Spleen (tissue), 7 donors: ENCODE measurements around the gene VKORC1L1.
"Not testable (repeated sequence)": the region's sequence is repeated elsewhere in the genome, so short reads cannot be mapped to it uniquely, and the experiment has no call there.

ENCODE experiments used
- POLR2A ChIP-seq, 3 donors: fragments of 450-650 bp; IDR thresholded peaks; one replicate each; pipeline ENCODE4 v1.5.1; 2017; ENCODE audit warnings: antibody characterized with exemption in 3 of 3, mild to moderate bottlenecking in 1 of 3
- TF ChIP-seq, protein P1 (sequence below), 11 experiments: fragments of 200-600 bp in 7 of 11; fragments of 450-650 bp in 4 of 11; sonication (generic) in 4 of 11; IDR thresholded peaks in 8 of 11; conservative IDR thresholded peaks in 3 of 11; 1 replicate in 7 of 11; 2 replicates in 4 of 11; pipeline versions ENCODE4 v1.4.0 to v1.8.0; 2016 to 2021; ENCODE audit warnings: antibody characterized with exemption in 11 of 11, inconsistent platforms in 4 of 11, mild to moderate bottlenecking in 1 of 11
- donor health status: DM: no; HTN: no; CAD: no; lungs with moderate emphysema.
- donor health status: DM: no; HTN: no; CAD: no.
- donor health status: DM: no; HTN: no; CAD: no.

GRCh38 chr7:65994984-65995383 lies 122.1 kb downstream of the VKORC1L1 start:
- not testable (repeated sequence) for TF ChIP-seq POLR2A (IDR thresholded peaks at IDR 0.05)
- TF ChIP-seq, protein P1, sequence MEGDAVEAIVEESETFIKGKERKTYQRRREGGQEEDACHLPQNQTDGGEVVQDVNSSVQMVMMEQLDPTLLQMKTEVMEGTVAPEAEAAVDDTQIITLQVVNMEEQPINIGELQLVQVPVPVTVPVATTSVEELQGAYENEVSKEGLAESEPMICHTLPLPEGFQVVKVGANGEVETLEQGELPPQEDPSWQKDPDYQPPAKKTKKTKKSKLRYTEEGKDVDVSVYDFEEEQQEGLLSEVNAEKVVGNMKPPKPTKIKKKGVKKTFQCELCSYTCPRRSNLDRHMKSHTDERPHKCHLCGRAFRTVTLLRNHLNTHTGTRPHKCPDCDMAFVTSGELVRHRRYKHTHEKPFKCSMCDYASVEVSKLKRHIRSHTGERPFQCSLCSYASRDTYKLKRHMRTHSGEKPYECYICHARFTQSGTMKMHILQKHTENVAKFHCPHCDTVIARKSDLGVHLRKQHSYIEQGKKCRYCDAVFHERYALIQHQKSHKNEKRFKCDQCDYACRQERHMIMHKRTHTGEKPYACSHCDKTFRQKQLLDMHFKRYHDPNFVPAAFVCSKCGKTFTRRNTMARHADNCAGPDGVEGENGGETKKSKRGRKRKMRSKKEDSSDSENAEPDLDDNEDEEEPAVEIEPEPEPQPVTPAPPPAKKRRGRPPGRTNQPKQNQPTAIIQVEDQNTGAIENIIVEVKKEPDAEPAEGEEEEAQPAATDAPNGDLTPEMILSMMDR (IDR thresholded peaks at IDR 0.05 in 8 of 11, conservative IDR thresholded peaks at IDR 0.05 in 3 of 11), result not testable (repeated sequence)
